ENCODE results near the gene GJB4.

- TF ChIP-seq EZH2phosphoT487 (IDR thresholded peaks at IDR 0.05; ENCODE audit: low read depth, severe bottlenecking, unreplicated experiment) (no peak), CTCF (IDR thresholded peaks at IDR 0.05; ENCODE audit: poor library complexity) (no peak), EZH2 (IDR thresholded peaks at IDR 0.05; ENCODE audit: borderline replicate concordance) (no peak)
Measured at GRCh38 chr1:34796990-34797389, 37.5 kb downstream of the GJB4 start.

Measured in hepatocyte (in vitro differentiated cells).